Measurements from ENCODE around the gene PTPA.

DNA sequence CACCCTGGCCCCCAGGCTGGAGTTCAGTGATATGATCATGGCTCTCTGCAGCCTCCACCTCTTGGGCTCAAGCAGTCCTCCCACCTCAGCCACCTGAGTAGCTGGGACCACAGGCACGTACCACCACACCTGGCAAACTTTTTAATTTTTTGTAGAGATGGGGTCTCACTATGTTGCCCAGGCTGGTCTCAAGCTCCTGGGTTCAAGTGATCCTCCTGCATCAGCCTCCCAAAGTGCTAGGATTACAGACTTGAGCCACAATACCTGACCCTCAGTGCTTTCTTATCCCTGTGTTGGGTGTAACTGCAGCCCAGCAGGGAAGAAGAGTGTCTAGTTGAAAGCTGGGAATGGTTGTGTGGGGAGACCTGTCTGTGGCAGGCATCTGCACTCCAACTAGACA lies 10.9 kb downstream of the PTPA start:
- TF ChIP-seq POLR2A (IDR thresholded peaks at IDR 0.05) (no peak), EP300 (IDR thresholded peaks at IDR 0.05) (no peak)
